GM18519 (cell line): ENCODE measurements around the gene KIRREL1.

Experiments used
- ATAC-seq: cut with Tn5 transposase; IDR thresholded peaks from one replicate; pipeline ENCODE4 v1.9.1; 2021; ENCODE audit warnings: mild to moderate bottlenecking, moderate library complexity; ENCODE audit not compliant: unreplicated experiment, low FRiP score

KIRREL1 gene

DNA sequence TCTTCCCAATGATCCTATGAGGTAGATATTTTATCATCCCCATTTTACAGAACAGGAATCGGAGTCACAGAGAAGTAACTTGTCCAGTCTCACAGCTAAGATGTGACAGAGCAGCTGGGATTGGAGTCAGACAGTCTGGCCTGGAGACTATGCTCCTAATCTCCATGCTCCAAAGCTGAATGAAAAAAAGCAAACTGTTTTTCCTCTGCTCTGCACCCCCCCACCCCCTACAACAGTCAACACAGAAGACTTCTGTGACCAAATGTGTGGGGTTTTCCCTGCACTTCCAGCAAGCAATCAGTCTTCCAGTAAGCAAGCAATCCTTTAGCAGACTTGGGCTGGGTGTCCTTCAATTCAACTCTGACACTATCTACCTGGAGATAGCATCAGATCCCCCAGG lies 33.2 kb downstream of the KIRREL1 start:
- ATAC-seq = no peak

DNA sequence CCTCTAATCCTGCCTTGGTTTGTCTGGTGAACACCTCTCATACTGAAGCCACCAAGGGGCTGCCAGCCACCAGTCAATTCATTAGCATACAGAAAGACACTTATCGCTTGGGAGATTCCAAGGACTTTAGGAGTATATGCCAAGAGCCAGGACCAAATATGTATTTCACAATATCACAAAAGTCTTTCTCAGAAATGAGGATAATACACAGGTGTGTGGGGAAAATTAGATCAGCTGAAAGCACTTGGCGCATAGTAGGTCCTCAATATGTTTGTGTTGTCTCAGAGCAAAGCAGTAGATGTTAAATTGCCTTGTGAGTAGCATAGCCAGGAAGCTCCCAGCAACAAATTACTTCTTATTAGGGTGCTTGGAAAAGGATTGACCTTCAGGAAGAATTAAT lies 34.1 kb downstream of the KIRREL1 start:
- ATAC-seq = no peak

DNA sequence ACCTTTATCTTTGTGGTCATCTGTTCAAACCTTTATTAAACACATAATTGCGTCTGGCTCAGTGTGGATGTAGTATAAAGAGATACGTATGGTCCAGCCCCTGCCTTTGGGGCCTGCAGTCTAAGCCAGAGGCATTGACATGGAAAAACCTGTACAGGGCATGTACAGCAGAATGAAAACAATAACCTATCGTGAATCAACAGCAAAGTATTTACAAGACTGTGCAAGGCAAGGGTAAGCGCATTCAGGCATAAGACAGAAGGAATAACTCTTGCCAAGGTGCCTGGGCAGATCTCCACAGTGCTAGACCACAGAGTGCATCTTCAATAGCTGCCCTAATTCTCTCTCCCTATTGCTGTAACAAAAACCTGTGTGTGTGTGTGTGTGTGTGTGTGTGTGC lies 35.5 kb downstream of the KIRREL1 start:
- ATAC-seq = no peak

- no peak for ATAC-seq
Measured at GRCh38 chr1:158035014-158035413, 41.6 kb downstream of the KIRREL1 start.

- no peak for ATAC-seq
Measured at GRCh38 chr1:158035976-158036583, 42.6 kb downstream of the KIRREL1 start.

DNA sequence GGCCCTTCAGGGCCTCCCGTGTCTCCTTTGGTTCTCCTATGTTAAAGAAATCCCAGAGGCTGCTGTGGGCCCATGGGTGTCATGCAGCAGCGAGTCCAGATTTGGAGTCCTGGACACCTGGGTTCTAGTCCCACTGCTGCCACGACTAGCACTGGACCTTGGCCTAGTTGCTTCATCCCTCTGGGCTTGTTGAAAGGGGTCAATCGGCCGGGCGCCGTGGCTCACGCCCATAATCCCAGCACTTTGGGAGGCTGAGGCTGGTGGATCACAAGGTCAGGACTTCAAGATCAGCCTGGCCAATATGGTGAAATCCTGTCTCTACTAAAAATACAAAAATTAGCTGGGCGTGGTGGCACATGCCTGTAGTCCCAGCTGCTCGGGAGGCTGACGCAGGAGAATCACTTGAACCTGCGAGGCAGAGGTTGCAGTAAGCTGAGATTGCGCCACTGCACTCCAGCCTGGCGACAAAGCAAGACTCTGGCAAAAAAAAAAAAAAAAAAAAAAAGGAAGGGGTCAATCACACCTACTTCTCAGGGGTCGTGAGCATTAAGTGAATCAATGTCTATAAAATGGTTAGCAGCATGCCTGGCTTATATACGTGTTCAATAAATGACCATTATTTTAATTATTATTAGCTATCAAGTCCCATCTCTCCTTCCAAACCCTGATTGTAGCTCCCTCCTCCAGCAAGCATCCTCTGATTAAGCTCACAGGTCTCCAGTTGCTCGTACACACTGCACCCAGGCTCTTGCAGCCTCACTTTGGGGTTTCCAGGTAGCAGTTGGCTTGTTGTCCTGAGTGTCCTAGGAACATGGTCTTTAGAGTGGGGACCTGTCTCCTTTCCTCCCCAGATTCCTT lies 43.8 kb downstream of the KIRREL1 start:
- no peak for ATAC-seq

GRCh38 chr1:158037866-158038359 lies 44.5 kb downstream of the KIRREL1 start:
- no peak for ATAC-seq

DNA sequence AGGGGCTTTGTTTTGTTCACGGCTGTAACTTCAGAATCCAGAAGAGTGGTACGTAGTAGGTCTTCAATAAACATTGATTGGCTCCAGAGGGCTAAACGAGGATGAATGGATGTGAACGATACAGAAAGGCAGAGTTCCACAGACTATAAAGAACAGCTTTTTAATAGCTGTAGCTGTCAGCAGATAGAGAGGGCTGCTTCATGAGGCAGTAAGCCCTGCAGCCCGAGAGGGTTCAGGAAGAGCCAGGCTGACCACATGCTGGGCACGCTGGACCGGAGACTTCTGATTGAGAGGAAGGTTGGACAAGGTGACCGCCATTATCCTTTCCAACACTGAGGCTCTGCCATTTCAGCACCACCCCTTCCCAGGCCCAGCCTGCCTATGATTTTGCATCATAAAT lies 45.3 kb downstream of the KIRREL1 start:
- ATAC-seq = no peak

DNA sequence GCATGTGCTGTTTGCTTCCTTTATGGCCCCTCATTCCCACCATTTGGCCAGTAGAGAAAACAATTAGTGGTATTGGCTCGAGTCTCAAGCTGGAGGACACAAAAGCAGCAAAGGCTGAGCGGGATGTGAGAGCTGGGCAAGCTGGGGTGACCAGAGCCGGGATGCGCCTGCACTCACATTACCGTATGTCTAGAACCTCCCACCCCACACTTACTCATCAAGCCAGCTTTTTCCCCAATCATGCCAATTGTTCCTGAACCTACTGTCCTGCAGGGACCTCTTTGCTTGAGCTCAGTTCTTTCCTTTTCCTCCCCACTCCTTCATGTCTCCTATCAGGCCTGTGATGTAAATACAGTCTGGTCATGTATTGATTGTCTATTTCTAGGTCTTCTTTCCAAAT lies 45.9 kb downstream of the KIRREL1 start:
- no peak for ATAC-seq

DNA sequence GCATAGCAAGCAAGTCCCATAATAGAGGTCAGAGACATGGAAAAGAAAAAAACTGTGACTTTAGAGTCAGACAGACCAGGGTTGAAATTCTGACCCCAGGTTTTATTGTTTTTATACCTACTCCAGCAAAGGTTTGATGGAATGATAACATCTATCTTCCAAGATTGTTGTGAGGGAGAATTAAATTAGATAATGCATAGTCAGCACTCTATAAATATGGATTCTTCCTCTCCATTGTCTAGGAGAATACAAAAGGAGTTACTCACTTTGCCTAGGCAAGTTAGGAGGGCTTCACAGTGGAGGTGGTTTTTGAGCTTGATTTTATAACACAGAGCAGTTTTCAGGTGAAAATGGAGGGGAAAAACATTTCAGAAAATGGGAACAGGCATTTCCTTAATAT lies 46.9 kb downstream of the KIRREL1 start:
- ATAC-seq = no peak

DNA sequence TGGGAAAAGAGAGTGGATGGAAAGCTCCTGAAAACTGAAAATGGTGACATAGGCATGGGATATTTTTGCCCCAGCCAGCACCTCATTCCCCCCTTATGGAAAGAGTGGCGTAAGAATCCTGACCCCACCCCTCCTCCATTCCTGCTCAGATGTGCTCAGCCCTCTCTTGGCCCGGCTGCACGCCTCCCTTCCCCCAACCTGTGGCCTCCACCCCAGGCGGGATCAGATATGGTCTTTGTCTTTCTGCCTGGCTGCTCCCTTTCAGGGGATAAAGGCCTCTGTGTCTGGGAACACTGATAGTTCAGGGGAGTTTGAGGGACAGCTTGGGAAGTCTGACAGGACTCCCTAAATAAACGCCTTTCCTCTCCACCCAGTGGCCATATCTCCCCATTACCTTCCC lies 49.8 kb downstream of the KIRREL1 start:
- no peak for ATAC-seq

- no peak for ATAC-seq
Measured at GRCh38 chr1:158045639-158046038, 52.2 kb downstream of the KIRREL1 start.

GRCh38 chr1:158046715-158047510 lies 53.5 kb downstream of the KIRREL1 start:
- ATAC-seq = no peak

DNA sequence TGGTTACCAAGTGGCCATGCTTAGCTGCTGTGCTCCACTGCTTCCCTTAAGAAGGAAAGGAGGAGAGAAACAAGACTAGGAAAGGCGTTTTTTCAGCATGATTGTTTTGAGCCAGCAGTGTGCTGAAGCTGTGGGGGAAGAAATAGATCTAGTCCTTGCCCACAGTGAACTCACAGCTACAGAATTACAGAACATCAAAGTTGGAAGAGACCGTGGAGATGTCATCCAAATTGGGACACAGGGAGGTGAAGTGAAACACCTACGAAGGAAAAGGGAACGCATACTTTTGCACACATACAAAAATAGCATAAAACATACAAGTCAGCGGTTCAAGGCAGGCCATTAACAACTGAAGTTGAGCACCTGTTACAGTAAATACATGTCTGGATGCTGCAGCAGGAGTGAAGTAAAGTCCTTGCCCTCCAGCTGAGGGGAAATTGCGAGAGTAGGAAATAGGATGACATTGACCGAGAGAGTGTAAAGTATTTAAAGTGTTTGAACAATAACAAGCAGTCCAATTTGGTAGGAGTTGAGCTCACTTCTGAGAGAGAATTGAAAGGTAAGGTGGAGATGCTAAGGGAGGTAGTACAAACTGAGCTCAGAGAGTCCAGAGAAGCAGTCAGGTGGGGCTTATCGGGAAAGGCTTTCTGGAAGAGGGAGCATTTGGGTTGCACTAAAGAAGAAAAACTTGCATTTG lies 55.1 kb downstream of the KIRREL1 start:
- ATAC-seq = no peak

- no peak for ATAC-seq
Measured at GRCh38 chr1:158049853-158050252, 56.4 kb downstream of the KIRREL1 start.

DNA sequence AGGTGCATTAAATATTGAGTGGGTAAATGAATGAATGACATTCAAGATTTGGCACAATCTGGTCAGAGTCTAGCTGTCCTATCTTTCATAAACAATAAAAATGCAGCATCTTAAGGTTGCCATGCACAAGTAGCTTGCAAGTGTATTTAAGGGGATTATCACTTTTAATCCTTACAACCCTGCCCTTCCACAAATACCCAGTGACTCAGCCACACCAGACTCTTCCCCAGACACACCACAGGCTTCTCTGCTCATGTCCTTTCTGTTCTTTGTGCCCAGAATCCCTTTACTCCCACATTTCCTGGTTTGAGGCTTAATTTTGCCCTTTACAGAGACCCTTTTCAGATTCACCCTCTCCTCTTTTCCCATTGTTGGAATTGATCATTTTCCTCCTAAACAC lies 59.8 kb downstream of the KIRREL1 start:
- no peak for ATAC-seq

DNA sequence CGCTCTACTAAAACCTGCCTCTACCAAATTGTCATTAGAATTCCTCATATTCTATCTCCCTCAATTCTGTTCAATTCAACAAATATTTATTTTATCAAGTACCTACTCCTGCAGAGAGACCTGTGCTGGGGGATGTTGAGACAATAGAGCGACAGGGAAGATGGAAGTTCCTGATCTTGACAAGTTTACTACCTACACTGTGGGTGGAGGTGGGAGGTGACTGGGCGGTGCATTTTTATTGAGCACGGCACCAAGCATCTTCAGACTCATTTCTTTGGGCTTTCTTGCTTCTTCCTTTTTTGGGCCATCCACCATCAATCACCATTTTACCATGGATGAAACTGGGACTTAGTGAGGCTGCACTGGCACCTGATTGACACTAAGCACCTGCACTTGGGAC lies 61.3 kb downstream of the KIRREL1 start:
- ATAC-seq = no peak

GRCh38 chr1:158055854-158056253 lies 62.4 kb downstream of the KIRREL1 start:
- no peak for ATAC-seq

DNA sequence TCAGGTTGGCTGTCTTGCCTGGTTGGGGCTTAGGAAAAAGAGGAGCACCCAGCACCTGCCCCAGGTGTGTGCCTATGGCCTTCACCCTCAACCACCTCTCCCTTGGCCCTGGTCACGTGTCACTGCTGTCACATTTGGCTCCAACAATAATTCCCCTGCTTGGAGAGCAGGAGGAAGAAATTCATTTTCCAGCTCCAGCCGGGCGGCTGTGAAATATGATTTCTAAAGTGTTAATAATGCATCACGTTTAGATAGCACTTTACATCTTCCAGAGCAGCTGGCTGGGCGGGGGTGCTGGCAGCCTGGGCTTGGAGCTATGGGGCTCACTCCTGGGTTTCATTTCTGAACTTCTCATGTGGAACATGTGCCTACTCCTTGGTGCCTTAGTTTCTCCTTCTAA lies 63.1 kb downstream of the KIRREL1 start:
- no peak for ATAC-seq

- no peak for ATAC-seq
Measured at GRCh38 chr1:158058237-158058985, 65.0 kb downstream of the KIRREL1 start.
